Myocyte (in vitro differentiated cells): Measurements from ENCODE around the gene CYP2D6. TPM values are rescaled to one million over a fixed set of nuclear protein-coding genes. Genes with fewer than 3 reads are reported as not detected.
"Not testable (repeated sequence)": the region's sequence is repeated elsewhere in the genome, so short reads cannot be mapped to it uniquely, and the experiment has no call there.

Experiments
- DNase-seq: peaks from one replicate; pipeline ENCODE4 v3.0.0-alpha.2; 2012; ENCODE audit warnings: low read depth
- total RNA-seq: library from RNA; depleted of rRNA; stranded (reverse); fragments of >200 nt; gene quantifications from 2 replicates; pipeline ENCODE4 v1.2.3, GENCODE V29; 2014

Gene CYP2D6
- total RNA-seq, 1 donor from 2014 or later: not detected

DNA sequence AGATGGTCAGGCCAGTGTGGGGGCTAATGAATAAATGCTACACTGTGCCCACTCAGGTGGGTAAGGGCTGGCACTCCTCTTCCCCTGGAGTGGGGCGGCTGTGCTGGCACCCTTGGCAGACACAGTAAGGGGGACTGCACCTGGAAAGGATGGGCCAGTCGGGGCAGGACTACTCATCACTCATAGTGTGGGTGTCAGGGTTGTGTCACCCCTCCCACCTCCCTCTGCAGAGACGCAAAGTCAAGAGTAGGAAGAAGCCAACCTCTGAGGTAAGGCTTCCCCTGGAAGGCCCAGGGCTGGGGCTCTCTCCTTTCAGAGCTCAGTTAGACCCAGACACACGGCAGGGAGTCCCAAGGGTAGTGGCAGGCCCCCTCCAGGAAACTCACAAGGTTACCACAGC is 5.1 kb upstream of the CYP2D6 start:
- not testable (repeated sequence) for DNase-seq

DNA sequence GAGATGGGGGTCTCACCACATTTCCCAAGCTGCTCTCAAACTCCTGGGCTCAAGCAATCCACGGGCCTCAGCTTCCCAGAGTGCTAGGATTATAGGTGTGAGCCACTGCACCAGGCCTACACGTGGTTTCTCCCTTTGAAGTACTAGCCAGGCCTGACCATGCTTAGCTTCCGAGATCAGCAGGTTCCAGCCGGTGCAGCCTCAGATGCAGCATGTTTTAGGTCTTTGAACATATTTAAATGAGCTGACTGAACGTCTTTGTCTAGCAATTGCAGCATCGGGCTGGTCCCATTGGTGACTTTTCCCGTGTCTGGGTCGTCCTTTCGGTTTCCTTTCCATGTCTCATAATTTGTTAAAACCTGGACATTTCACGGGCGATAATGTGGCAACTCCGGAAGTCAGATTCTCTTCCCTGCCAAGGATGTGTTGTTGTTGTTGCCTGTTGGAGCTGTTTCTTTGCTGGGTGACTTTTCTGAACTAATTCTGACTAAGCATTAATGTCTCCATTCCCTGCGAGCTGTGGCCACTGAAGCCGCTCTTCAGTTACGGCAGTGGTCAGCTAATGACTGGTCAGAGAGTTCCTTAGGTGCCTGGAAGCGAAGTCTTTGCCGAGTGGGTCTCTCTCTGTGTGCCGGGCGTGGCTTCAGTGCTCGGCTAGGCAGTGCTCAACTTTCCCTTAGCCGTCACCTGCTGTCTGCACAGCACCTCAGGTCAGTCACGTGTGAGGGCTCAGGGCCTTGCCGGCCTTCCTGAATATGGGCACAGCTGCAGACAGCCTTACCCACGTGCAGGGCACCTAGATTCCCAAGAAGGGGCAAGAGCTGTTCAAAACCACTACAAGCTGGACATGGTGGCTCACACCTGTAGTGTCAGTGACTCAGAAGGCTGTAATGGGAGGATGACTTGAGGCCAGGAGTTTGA is 3.8 kb upstream of the CYP2D6 start:
- peak; percentile 59 for DNase-seq

DNA sequence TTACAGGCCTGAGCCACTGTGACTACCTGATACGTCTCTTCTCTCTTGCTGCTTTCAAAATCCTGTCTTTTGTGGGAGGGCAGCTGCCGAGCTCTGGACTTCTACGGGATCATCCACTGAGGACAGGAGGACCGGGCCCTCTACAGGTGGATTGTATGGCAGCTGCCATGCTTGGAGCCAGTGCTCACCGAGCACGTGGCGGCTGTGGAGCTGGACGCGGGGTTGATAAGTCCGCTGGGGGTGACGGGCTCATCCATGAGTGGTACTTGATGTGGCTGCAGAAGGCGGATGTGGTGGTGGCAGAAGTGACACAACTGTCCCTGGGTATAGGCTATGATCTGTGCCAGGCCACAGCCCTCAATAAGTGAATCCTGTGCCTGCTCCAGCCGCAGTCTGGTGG is 1.8 kb upstream of the CYP2D6 start:
- no peak for DNase-seq

DNA sequence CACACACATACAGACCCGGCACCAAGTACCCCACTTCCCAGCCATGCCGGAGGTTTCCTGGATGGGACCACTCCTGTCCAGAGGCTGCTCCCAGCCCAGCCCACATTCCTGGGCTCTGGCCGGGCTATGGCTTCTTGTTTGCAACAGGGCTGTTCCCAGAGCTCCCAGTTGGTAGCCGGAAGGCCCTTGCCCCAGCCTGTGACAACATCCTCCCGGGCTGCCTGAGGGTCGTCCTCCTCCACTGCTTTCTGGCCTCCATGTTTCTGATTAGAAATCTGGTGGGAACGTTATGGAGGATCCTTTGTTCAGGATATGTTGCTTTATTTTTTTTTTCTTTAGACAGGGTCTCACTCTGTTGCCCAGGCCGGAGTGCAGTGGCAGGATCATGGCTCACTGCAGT is 952 bp upstream of the CYP2D6 start:
- no peak for DNase-seq

DNA sequence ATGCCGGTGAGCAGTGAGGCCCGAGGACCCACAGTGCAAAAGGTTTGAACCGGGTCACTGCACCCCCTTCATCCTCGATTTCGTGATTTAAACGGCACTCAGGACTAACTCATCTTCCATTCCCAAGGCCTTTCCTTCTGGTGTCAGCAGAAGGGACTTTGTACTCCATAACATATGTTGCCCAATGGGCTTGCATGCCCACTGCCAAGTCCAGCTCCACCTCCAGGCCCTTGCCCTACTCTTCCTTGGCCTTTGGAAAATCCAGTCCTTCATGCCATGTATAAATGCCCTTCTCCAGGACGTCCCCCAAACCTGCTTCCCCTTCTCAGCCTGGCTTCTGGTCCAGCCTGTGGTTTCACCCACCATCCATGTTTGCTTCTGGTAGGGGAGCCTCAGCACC is 428 bp downstream of the CYP2D6 start:
- not testable (repeated sequence) for DNase-seq

DNA sequence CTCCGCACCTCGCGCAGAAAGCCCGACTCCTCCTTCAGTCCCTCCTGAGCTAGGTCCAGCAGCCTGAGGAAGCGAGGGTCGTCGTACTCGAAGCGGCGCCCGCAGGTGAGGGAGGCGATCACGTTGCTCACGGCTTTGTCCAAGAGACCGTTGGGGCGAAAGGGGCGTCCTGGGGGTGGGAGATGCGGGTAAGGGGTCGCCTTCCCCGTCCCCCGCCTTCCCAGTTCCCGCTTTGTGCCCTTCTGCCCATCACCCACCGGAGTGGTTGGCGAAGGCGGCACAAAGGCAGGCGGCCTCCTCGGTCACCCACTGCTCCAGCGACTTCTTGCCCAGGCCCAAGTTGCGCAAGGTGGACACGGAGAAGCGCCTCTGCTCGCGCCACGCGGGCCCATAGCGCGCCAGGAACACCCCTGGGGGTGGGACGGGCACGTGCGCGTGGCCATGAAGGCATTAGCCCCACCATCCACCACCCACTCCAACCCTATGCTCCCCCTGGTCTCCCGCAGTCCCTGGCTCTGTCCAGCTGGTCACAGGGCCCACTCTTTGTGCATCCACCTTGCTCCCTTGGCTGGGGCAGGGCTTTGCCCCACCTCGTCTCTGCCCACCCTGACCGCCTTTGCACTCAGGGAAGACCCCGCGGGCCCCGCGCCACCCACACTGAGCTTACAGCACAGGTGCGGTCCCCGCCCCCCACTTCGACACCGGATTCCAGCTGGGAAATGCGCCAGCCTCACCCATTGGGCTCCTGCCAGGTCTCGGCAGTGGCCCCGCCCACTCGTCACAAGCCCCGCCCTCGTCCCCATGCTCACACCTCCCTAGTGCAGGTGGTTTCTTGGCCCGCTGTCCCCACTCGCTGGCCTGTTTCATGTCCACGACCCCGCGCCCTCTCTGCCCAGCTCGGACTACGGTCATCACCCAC is 1.6 kb downstream of the CYP2D6 start:
- not testable (repeated sequence) for DNase-seq

DNA sequence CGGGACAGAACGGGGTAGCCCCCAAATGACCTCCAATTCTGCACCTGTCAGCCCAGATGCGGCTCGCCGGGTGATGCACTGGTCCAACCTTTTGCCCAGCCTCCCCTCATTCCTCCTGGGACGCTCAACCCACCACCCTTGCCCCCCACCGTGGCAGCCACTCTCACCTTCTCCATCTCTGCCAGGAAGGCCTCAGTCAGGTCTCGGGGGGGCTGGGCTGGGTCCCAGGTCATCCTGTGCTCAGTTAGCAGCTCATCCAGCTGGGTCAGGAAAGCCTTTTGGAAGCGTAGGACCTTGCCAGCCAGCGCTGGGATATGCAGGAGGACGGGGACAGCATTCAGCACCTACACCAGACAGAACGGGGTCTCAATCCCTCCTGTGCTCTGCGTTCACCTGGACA is 2.6 kb downstream of the CYP2D6 start:
- DNase-seq: not testable (repeated sequence)

DNA sequence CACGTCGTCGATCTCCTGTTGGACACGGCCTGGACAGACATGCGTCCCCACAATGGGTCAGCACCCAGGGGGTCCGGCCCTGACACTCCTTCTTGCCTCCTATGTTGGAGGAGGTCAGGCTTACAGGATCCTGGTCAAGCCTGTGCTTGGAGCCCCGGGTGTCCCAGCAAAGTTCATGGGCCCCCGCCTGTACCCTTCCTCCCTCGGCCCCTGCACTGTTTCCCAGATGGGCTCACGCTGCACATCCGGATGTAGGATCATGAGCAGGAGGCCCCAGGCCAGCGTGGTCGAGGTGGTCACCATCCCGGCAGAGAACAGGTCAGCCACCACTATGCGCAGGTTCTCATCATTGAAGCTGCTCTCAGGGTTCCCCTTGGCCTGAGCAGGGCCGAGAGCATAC is 3.0 kb downstream of the CYP2D6 start:
- no peak for DNase-seq

DNA sequence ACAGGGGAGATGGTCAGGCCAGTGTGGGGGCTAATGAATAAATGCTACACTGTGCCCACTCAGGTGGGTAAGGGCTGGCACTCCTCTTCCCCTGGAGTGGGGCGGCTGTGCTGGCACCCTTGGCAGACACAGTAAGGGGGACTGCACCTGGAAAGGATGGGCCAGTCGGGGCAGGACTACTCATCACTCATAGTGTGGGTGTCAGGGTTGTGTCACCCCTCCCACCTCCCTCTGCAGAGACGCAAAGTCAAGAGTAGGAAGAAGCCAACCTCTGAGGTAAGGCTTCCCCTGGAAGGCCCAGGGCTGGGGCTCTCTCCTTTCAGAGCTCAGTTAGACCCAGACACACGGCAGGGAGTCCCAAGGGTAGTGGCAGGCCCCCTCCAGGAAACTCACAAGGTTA is 7.1 kb downstream of the CYP2D6 start:
- not testable (repeated sequence) for DNase-seq

DNA sequence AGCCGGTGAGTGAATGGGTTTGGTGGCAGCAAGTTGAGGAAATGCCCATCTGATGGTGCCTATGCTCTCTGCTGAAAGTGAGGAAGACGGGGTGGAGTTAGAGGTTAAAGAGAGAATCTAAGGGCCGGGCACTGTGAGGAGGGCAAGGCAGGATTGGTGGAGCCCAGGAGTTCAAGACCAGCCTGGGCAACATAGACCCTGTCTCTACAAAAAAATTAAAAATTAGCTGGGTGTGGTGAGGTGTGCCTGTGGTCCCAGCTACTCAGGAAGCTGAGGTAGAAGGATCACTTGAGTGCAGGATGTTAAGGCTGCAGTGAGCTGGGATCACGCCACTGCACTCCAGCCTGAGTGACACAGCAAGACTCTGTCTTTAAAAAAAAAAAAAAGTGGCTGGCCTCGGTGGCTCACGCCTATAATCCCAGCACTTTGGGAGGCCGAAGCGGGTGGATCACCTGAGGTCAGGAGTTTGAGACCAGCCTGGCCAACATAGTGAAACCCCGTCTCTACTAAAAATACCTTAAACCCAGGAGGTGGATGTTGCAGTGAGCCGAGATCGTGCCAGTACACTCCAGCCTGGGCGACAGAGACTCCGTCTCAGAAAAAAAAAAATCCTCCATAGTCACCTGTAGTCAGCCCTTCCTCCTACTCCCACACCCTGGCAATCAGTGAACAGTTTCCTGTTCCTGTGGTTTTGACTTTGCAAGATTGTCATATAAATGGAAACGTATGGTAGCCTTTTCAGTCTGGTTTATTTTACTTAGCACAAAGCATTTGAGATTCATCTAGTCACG is 10.2 kb downstream of the CYP2D6 start:
- not testable (repeated sequence) for DNase-seq

DNA sequence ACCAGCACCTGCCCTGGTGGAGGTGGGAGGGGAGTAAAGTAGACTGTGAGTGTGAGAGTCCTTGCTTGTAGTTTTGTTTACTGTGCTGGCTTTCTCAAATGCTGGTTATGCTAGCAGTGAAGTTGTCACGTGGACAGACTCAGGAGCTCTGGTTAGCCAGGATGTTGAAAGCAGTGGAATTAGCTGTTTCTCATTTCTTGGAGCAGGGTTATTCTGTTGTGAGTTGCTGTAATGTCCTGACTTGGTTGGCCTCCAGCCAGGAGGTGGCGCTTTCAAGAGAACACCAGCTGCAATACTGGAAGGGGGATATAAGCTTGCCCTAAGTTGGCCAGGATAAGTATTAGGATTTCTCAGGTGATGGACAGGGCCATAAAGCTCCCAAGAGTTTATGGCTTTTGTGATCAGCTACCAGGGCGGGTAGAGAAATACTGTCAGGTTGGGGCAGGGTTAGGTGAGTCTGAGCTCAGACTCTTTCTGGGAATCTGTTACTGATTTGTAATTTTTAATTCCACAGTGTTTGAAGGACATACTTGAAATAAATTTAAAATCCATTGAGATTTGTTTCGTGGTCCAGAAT is 13.7 kb downstream of the CYP2D6 start:
- peak; percentile 10 for DNase-seq

DNA sequence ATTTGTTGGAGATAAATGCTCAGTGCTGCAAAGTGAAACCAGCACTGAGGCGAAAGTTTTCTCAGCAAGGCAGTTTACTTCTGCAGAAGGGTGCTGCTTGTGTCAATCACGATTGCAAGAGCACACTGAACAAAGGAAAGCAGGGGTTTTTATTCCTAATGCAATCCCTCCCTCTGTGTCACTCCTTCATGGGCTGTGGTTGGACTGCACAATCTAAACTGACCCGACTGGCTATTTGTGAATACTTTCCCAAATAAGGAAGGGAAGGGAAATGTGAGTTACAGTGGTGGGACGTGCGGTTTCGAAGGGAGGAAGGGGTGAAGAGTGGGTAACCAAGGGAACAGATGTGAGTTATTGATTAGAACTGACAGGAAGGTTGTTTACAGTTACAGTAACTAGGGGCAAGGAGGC is 15.2 kb downstream of the CYP2D6 start:
- not testable (repeated sequence) for DNase-seq

DNA sequence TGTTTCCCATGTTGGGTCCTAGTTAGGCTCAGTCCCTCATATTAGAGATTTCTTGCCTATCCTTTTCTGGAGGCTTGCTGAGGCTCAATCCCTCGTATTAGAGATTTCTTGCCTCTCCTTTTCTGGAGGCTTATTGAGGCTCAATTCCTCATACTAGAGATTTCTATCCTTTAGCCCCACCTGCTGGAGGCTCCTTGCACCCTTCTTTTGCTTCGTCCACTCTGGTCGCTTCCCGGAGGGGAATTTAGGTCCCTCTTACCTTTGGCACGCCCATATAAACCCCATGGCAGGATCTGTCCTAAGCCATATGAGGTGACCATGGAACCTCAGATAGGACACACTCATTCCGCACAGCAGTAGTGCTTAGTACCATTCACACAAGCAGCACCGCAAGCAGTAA is 15.9 kb downstream of the CYP2D6 start:
- DNase-seq: no peak

DNA sequence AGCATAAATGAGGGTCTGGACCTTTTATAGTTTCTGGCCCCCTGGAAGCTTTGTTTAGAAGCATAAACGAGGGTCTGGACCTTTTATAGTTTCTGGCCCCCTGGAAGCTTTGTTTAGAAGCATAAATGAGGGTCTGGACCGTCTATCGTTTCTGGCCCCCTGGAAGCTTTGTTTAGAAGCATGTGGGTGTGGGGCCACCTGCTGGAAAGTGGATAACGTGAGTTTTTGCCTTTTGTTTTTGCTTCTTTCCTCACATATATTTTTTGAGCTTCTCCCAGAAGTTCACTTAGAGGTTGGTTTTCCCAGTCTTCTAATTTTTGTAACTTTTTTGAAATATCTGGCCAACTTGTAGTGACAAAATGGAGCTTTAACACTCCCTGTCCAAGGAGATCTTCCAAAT is 17.8 kb downstream of the CYP2D6 start:
- not testable (repeated sequence) for DNase-seq

DNA sequence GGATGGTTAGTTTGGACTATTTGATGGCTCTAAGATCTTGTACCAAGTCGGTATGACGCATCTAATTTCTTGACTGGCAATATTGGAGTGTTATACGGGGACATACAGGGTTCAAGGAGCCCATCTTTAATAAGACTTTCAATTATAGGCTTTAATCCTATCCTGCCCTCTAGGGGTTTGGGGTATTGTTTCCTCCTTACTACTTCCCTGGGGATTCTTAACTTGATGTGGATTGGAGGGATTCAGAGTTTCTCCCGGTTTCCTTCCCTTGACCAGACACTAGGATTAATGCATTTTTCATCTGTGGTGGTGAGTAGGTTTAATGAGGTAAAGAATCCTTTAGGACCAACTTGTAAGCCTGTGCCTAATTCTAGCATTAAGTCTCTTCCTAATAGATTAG is 18.8 kb downstream of the CYP2D6 start:
- DNase-seq: no peak

DNA sequence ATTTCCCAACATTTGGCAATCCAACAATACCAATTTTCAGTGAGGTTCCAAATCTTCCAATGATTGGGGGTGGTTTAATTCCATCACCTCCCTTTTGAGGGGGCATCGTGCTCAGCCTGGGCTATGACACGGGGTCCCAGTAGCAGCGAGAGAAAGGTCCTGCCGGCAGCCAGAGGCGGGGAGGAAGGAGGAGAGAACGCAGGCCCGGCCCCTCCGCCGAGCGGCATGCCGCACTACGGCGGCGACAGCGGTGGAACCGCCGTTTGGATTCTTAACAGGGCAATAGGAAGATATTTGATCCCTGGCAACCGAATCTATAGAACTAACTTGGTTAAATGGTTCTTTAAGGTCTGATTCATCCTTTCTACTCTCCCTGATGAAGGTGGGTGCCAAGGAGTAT is 21.8 kb downstream of the CYP2D6 start:
- DNase-seq: no peak

DNA sequence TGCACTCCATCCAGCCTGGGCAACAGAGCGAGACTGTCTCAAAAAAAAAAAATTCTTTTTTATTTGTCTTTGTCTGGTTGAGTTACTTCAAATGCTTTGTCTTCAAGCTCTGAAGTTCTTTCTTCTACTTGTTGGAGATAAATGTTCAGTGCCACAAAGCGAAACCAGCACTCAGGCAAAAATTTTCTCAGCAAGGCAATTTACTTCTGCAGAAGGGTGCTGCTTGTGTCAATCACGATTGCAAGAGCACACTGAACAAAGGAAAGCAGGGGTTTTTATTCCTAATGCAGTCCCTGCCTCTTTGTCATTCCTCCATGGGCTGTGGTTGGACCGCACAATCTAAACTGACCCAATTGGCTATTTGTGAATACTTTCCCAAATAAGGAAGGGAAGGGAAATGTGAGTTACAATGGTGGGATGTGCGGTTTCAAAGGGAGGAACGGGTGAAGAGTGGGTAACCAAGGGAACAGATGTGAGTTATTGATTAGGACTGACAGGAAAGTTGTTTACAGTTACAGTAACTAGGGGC is 26.2 kb downstream of the CYP2D6 start:
- not testable (repeated sequence) for DNase-seq

DNA sequence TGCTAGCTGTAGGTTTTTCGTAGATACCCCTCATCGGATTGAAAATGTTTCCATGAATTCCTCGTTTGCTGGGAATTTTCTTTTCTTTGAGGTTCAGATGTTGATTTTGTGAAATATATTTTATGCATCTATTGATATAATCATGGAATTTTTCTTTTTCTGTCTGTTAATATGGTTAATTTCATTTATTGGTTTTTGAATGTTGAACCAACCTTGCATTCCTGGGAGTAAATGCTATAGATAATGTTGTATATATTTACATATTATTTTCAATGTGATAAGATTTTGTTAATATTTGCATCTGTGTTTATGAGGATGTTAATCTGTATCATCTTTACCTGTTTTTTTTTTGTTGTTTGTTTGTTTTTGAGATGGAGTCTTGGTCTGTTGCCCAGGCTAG is 29.4 kb downstream of the CYP2D6 start:
- DNase-seq: no peak

DNA sequence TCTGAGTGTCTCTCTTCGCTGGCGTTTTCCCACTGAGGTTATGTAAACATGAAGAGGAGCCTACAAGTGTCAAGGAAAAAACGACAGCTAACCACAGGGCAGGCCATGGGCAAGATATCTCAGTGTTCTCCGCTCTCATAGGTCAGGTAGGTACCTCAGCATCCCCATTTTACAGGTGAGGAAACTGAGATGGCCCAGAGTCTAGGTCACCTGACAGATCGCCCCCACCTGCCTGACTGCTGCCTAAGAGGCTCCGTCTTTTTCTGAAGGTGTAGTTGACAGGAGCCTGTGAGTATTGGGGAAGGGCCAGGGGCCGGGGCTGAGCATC is 39.2 kb downstream of the CYP2D6 start:
- DNase-seq: no peak

DNA sequence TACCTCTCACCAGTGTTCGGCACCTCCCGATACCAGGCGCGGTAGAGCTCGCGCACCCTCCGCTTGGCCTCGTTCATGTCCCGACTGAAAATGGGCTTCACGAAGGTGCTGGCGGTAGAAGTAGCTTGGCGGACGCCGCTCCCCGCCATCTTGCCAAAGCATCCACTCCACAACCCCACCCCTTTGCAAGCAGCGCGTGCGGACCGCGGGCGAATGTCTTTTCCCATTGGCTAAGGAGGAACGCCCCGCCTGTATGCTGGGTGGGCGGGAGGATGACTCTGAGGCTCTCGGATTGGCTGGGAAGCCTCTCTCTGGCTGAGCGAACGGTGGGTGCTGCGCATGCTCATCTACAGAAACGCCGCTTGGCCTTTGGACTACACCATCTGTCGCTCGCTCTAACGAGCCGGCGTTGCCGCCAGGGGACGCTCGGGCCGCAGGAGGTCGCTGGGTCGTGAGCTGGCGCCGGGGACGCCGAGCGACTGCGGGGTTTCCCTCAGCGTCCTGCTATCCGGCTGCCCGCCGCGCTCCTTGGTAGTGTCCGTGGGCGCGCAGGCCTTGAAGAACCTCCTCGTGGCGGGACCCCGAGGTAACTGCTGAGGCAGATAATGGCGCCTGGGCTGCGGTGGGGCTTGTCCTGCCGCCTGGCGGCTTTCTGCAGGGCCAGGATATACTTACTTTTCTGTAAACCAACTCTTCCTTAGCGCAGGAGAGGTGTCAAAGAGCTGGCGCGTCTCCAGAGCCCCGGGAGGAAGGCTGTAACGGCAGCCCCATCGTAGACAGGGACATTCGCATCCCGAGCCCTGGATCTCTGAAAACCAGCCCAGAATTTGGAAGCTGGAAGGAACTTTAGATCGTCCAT is 39.8 kb downstream of the CYP2D6 start, which contains the start of gene NDUFA6:
TSS of gene NDUFA6 (minus strand) at position 177 of the 859 bp plus-strand sequence. CDS start at position 149, 28 bp downstream.
- DNase-seq: peak; percentile 99
